HL-60 (cell line): ENCODE data around the gene TCP11.

ENCODE experiments used
- CTCF ChIP-seq: IDR thresholded peaks from one replicate; pipeline ENCODE4 v1.5.1; 2011; ENCODE audit warnings: low read length, control low read depth, inconsistent platforms; ENCODE audit not compliant: insufficient read depth
- GABPA ChIP-seq: IDR thresholded peaks from 2 replicates; pipeline ENCODE4 v1.6.1; 2012; ENCODE audit warnings: low read depth
- POLR2AphosphoS5 ChIP-seq: IDR thresholded peaks from 2 replicates; pipeline ENCODE4 v1.6.1; 2012; ENCODE audit warnings: low read depth

GRCh38 chr6:35161776-35162607 lies 20.9 kb upstream of the TCP11 start:
- no peak for TF ChIP-seq CTCF
- no peak for TF ChIP-seq POLR2AphosphoS5
- no peak for TF ChIP-seq GABPA
